Measurements from ENCODE around the gene MTHFD2L.

MTHFD2L gene

GRCh38 chr4:74161666-74162450 is 3.9 kb downstream of the MTHFD2L start:
- Histone ChIP-seq H3K9ac (ENCODE audit: low read length) (no peak overlapping the region), H3K9me2 (ENCODE audit: low read depth, low read length) (no peaks in the 10 kb centered on the region), H3K4me2 (ENCODE audit: low read length) (no peak overlapping the region), H3K9me3 (ENCODE audit: low read length) (no peaks in the 10 kb centered on the region), H3K27ac (ENCODE audit: low read depth, low read length, poor library complexity, severe bottlenecking) (no peak overlapping the region), H4K20me1 (ENCODE audit: insufficient read depth, low read length) (no peaks in the 10 kb centered on the region), H3K79me2 (ENCODE audit: insufficient read depth, low read length) (peaks cover 48% of the 10 kb centered on the region), H2AFZ (ENCODE audit: low read length) (no peak overlapping the region), H3F3A (ENCODE audit: insufficient read depth, low read length) (no peaks in the 10 kb centered on the region), H3K4me3 (ENCODE audit: low read depth, low read length, poor library complexity, severe bottlenecking) (no peak overlapping the region), H3K27me3 (ENCODE audit: insufficient read depth, low read length) (no peaks in the 10 kb centered on the region), H3K36me3 (ENCODE audit: insufficient read depth, low read length) (peaks cover 38% of the 10 kb centered on the region), H3K4me1 (ENCODE audit: insufficient read depth, low read length, severe bottlenecking) (peaks cover 23% of the 10 kb centered on the region)
- no peak for TF ChIP-seq CTCF (IDR thresholded peaks at IDR 0.05; ENCODE audit: low read length)
- no peak for TF ChIP-seq EZH2 (IDR thresholded peaks at IDR 0.05; ENCODE audit: borderline replicate concordance, low read length)

GRCh38 chr4:74166135-74166534 is 8.2 kb downstream of the MTHFD2L start:
- Histone ChIP-seq H3K79me2 (ENCODE audit: insufficient read depth, low read length) (peaks cover 18% of the 10 kb centered on the region), H3K9ac (ENCODE audit: low read length) (no peak overlapping the region), H3K36me3 (ENCODE audit: insufficient read depth, low read length) (peaks cover 23% of the 10 kb centered on the region), H4K20me1 (ENCODE audit: insufficient read depth, low read length) (no peaks in the 10 kb centered on the region), H3K9me3 (ENCODE audit: low read length) (no peaks in the 10 kb centered on the region), H3K9me2 (ENCODE audit: low read depth, low read length) (no peaks in the 10 kb centered on the region), H3K27me3 (ENCODE audit: insufficient read depth, low read length) (no peaks in the 10 kb centered on the region), H3F3A (ENCODE audit: insufficient read depth, low read length) (no peaks in the 10 kb centered on the region), H3K4me1 (ENCODE audit: insufficient read depth, low read length, severe bottlenecking) (no peaks in the 10 kb centered on the region), H3K27ac (ENCODE audit: low read depth, low read length, poor library complexity, severe bottlenecking) (no peak overlapping the region), H2AFZ (ENCODE audit: low read length) (no peak overlapping the region), H3K4me3 (ENCODE audit: low read depth, low read length, poor library complexity, severe bottlenecking) (no peak overlapping the region), H3K4me2 (ENCODE audit: low read length) (no peak overlapping the region)
- no peak for TF ChIP-seq EZH2 (IDR thresholded peaks at IDR 0.05; ENCODE audit: borderline replicate concordance, low read length)
- no peak for TF ChIP-seq CTCF (IDR thresholded peaks at IDR 0.05; ENCODE audit: low read length)

GRCh38 chr4:74166818-74167217 is 8.9 kb downstream of the MTHFD2L start:
- H3K4me3 ChIP-seq (ENCODE audit: low read depth, low read length, poor library complexity, severe bottlenecking), result no peak overlapping the region
- TF ChIP-seq CTCF (IDR thresholded peaks at IDR 0.05; ENCODE audit: low read length) (no peak), EZH2 (IDR thresholded peaks at IDR 0.05; ENCODE audit: borderline replicate concordance, low read length) (no peak)
- no peak overlapping the region for H3K4me2 ChIP-seq (ENCODE audit: low read length)
- H2AFZ ChIP-seq (ENCODE audit: low read length), result no peak overlapping the region
- peaks cover 16% of the 10 kb centered on the region for H3K36me3 ChIP-seq (ENCODE audit: insufficient read depth, low read length)
- H3F3A ChIP-seq (ENCODE audit: insufficient read depth, low read length), result no peaks in the 10 kb centered on the region
- no peaks in the 10 kb centered on the region for H3K4me1 ChIP-seq (ENCODE audit: insufficient read depth, low read length, severe bottlenecking)
- peaks cover 12% of the 10 kb centered on the region for H3K79me2 ChIP-seq (ENCODE audit: insufficient read depth, low read length)
- H3K27ac ChIP-seq (ENCODE audit: low read depth, low read length, poor library complexity, severe bottlenecking), result no peak overlapping the region
- H4K20me1 ChIP-seq (ENCODE audit: insufficient read depth, low read length), result no peaks in the 10 kb centered on the region
- H3K9ac ChIP-seq (ENCODE audit: low read length), result no peak overlapping the region
- H3K9me3 ChIP-seq (ENCODE audit: low read length), result no peaks in the 10 kb centered on the region
- no peaks in the 10 kb centered on the region for H3K9me2 ChIP-seq (ENCODE audit: low read depth, low read length)
- no peaks in the 10 kb centered on the region for H3K27me3 ChIP-seq (ENCODE audit: insufficient read depth, low read length)

Data from OCI-LY1 (cell line).